HG03571 (cell line): Measurements from ENCODE around the gene GRPEL2.
"Not testable (repeated sequence)": the region's sequence is repeated elsewhere in the genome, so short reads cannot be mapped to it uniquely, and the experiment has no call there.

ENCODE experiments used
- ATAC-seq: cut with Tn5 transposase; IDR thresholded peaks from one replicate; pipeline ENCODE4 v1.9.1; 2021; ENCODE audit not compliant: unreplicated experiment

GRPEL2 gene

GRCh38 chr5:149375434-149375833 is 30.1 kb downstream of the GRPEL2 start:
- no peak for ATAC-seq

DNA sequence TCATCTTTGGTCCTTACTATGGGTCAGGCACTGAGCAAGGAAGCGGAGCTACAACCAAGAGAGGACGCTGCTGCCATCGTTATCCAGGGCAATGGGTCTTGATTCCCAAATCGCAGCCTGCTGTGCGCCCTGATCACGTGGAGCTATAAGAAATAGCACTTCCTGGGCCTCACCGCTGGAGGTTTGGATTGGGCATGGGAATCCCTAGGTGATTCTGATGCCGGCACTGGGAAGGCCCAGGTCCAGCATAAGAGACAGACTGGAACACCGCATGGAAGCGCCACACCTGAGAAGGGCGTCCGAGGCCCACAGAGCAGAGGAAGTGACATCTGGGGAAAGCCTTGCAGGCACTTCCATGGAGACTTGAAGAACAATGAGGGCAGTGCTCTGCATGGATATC is 30.8 kb downstream of the GRPEL2 start:
- no peak for ATAC-seq

GRCh38 chr5:149376711-149377447 is 31.6 kb downstream of the GRPEL2 start:
- ATAC-seq: no peak

DNA sequence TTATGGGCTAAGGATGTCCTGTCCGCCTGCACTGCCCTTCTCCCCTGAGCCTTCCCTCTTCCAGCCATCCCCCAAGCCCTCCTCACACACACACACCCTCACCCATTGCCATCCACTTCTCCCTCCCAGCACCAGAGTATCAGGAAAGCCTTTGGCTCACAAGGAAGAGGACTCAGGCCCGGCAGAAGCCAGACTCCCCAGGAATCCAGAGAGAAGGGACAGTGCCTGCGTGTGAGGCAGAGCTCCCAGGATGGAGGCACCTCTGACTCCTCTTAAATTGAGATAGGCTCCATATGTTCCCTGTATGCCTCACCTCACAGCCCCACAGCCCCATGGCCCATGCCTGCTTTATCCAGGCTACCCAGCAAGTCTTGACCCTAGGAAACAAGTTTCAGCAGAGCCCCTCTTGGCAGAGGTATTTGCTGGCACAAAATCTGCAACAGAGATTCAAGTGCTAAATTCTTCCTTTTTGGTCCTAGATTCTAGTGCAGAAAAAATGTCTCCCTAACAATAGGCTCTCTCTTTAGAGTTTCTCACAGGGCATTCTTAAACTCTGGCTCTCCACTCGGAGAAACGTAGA is 33.0 kb downstream of the GRPEL2 start:
- no peak for ATAC-seq

- no peak for ATAC-seq
Measured at GRCh38 chr5:149379177-149379761, 34.0 kb downstream of the GRPEL2 start, which contains the start of gene IL17B. Gene IL17B (minus strand): TSS chr5:149379292. CDS start chr5:149379225, 67 bp downstream.

GRCh38 chr5:149379818-149380374 is 34.6 kb downstream of the GRPEL2 start:
- ATAC-seq: no peak

DNA sequence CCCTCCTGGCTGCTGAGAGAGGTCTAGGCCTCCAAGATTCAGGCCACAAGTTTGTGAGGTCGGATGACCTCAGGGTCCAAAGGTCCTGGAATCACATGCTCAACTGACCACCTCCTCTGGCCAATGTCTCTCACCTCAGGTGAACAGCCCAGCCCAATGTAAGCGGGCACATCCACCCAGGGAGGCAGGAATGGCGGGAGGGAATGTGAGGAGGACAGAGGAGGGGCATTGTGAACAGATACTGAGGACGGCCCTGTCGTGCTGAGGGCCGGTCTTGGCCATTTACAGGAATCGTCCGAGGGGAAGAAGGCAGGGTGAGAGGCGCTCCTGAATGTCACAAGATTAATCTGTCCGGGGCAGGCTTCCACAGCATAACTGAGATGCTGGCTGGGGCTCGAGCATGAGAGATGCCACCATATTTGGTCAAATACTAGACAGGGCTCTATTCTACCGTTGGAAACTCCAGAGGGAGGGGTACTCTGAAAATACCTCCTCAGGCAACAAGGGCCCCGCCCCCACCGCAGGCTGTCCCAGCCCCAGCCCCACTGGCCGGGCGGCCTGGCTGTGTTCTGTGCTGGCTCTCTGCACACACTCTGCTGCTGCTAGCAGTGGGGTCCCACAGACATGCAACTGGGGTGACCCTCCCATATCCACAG is 35.3 kb downstream of the GRPEL2 start:
- ATAC-seq: no peak

- no peak for ATAC-seq
Measured at GRCh38 chr5:149381261-149381985, 36.1 kb downstream of the GRPEL2 start.

GRCh38 chr5:149381986-149382338 is 36.7 kb downstream of the GRPEL2 start:
- no peak for ATAC-seq

DNA sequence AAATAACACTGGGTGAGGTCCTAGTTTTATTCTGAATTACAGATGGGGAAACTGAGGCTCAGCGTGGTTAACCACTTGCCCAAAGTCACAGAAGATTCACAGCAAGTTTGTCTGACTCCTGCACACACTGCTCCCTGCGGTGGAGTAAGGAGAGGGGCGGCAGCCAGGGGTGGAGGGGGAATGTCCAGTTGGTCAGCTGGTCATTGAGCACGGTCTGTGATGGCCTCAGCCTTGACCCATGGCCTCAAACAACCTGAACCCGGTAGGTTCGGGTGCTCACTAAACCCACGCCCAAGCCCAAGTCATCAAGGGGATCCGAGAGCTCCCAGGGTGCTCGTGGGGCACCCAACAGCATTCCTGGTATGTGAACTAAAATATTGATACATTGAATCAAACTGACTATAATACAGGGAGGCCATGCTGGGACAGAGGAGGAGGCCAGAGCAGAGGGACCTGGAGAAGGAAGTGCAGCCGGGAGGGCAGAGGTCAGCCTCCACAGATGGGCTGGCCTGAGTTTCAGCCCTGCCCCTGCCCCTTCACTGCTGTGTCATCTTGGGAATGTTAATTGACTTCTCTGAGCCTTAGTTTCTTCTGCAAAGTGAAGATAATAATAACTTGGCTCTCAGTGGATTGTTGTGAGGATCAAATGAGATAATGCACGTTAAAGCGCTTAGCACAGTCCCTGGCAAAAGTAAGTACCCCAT is 37.4 kb downstream of the GRPEL2 start:
- no peak for ATAC-seq

DNA sequence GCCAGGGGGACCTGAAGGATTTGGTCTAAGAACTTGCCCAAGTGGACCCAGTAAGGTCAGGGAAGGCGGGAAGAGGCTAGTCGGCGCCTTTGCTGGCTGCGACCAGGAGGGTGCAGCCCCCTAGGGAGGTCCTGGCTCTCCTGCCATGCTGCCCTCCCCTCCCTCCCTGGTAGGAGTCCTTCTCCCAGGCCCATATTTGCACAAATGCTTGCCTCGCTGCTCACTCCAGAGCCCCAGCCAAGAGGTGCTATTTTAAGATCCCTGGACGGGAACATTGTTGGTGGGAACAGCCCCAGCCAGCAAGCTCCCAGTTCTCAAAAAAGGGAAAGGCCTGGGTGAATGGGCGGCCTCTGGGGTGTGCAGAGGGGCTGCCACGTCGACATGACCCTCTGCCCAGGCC is 38.1 kb downstream of the GRPEL2 start:
- ATAC-seq: no peak

DNA sequence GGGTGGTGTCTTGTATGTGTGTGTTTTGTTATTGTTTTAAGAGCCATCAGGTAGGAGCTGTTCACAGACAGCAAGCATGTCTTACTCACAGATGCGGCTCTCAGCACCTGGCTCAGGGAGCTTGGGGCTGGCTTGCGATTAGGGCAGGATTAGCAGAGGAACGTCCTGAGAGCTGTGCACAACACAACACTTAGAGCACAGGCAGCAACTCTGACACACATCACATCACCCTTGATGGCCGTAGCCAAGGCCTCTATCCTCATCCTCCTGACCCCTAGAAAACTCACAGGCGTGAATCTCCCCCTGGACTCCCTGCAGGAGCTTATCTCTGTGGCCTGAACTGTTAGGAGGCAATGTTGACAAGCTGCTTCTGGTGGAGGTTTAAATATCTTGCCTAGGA is 40.9 kb downstream of the GRPEL2 start:
- no peak for ATAC-seq

GRCh38 chr5:149387081-149387631 is 41.9 kb downstream of the GRPEL2 start:
- ATAC-seq: no peak

DNA sequence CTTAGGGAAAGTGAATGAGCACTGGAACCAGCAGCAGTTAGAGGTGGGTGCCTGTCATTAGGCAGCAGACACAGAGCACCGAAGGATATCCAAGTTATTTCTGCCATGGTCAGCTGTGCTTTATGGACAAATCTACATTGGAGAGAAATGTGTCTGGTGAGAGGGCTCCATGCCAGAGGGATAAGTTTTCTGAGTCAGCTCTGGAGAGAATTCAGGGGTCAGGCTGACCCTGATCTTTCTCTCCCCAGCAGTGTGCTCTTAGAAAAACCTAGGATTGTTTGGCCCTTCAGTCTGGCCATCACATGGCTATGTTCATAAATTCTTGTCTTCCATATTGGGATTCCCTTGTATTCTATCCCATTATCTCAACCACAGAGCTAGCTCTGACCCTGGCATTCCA is 42.7 kb downstream of the GRPEL2 start:
- no peak for ATAC-seq

DNA sequence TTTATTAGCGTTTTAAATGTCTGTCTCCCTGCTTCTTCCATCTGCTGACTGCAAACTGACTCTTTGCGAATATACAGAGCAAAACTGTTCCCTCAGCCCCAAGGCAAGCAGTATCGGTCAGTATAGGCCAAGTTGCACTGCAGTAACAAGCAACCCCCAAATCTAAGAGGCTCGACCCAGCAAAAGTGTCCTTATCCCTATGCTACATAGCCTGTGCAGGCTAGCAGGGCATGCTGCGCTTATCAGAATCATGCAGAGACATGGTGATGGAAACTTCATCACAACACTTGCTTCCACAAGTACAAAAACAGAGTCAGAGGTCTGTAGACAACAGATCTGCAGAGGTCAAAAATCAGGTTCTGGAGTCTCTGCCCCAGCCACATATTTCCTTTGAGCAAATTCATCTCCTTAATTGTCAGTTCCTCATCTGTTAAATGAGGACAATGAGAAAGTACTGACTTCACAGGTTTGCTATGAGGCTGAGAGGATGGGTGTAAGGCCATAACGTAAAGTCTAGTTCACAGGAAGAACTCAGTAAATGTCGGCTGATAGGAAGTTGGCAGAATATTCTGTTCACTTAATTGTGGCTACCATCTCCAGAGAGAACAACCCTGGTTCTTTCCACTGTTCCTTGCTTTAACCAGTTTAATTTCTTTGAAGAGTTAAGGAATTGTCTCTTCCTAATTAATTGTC is 43.3 kb downstream of the GRPEL2 start:
- no peak for ATAC-seq

GRCh38 chr5:149389552-149390495 is 44.5 kb downstream of the GRPEL2 start:
- ATAC-seq: no peak

- not testable (repeated sequence) for ATAC-seq
Measured at GRCh38 chr5:149391076-149391475, 45.8 kb downstream of the GRPEL2 start.

DNA sequence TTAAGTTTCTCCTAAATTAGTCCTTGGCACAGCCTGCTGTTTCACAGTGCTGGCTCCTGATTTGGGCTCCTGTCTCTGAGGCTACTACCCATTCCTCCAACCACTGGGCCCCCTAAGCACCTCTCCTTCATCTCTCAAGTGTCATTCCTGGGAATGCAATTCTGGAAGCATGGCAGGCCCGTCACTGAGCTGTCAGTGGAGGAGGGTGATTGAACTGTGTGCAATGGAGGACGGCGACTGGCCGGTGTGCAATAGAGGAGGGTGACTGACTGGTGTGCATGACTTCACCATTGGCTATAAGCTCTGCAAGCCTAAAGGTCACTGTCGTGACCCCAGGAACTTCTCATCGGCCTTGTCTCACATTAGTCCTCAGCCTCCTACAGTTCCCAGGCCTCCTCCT is 46.2 kb downstream of the GRPEL2 start:
- ATAC-seq: no peak
